Measurements from ENCODE around the gene URM1. TPM values are rescaled to one million over a fixed set of nuclear protein-coding genes. Genes with fewer than 3 reads are reported as not detected.

The URM1 gene
- polyA plus RNA-seq, 5 donors, result 56.5 to 66.1 (median 58.7) TPM

GRCh38 chr9:128383791-128384190 lies 12.6 kb downstream of the URM1 start:
- no peak for DNase-seq

GRCh38 chr9:128384801-128385495 lies 13.8 kb downstream of the URM1 start:
- DNase-seq, result no peak

- no peak for DNase-seq
These were observed 14.6 kb downstream of the URM1 start for GRCh38 chr9:128385496-128386460.

DNA sequence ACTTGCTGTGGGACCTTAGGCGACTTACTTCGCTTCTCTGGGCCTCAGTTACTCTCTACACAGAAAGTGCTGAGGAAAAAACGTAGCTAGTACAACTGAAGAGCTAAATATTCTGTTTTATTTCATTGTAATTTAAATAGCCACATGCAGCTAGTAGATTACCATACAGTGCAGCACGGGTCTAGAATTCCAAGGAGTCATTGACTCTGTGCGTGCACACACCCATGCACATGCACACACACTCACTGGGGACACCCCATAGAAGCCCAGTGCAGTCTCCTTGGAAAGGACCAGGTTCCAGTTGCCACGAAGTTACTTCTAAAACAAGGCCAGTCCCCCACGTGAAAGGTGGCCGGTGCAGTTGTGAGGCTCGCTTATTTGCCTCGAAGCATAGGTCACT lies 17.0 kb downstream of the URM1 start:
- DNase-seq, result no peak

GRCh38 chr9:128389395-128390149 lies 18.4 kb downstream of the URM1 start:
- no peak for DNase-seq

DNA sequence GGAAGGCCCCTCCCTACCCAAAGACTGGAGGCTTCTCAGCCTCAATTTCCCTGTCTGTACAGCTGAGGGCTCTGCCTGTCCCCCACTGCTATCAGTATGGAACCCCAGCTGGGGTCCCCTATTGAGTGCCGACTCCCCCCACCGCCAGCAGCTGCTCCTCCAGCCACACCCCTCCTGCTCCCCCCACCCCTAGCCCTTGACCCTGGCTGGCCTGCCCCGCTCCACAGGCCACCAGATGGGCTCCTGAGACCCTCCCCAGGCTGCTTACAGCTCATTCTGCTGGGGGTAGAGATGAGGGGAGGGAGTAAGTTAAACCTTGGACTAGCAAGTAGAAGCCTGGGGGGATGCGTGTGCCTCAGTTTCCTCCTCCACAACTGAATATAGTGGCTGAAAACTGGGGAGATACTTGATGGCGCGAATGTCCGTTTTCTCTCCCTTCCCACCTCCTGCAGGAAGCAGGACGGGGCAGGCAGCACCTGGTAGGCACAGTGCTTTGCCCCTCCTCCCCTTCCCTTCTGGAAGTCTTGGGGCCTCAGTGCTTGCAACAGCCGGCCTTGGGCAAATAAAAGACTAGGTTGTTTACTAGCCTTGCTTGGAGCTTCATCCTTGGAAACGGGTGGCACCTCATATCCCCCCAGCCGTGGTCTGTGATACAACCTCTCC lies 19.1 kb downstream of the URM1 start:
- no peak for DNase-seq

DNA sequence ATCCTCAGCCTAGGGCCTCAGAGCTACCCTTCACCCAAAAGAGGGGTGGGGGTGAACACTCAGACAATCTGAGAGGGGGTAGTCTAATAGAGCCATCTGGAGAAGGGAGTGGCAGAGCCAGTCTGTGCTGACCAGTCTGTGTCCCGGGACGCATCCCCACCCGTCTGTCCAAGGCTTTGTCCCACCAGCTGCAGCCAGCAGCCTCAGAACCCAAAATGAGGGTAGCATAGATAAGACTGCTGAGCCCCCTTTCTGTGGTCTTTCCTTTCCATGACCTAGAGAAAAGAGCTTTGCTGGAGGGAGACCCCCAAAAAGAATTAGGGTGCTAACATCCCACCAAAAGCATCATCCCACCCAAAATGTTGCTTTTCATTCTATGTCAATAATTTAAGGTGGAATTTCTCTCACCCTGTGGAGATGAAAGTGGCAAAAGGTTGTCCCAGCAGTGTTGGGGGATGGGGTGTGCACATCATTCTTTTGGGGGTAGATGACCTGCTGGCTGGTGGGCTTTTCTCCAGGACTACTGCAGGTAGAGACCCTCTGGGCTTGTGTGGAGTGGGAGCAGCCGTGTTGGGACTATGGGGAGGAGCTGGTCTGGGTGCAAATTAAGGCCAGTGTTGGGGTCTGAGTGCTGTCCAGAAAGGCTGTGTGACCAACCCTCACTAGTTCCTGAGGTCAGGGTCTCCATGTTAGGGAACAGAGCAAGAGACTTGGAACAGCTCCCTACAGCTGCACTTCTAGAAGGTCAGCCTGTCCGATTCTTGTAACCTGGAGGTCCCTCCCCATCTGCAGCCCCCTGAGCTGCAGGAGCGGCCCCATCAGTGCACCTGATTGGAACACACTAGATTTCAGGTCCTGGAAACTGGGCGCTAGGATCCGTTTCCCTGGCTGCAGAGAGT lies 19.9 kb downstream of the URM1 start:
- no peak for DNase-seq

- no peak for DNase-seq
These were observed 20.8 kb downstream of the URM1 start for GRCh38 chr9:128391956-128392301.

- no peak for DNase-seq
These were observed 21.3 kb downstream of the URM1 start for GRCh38 chr9:128392302-128393144.

DNA sequence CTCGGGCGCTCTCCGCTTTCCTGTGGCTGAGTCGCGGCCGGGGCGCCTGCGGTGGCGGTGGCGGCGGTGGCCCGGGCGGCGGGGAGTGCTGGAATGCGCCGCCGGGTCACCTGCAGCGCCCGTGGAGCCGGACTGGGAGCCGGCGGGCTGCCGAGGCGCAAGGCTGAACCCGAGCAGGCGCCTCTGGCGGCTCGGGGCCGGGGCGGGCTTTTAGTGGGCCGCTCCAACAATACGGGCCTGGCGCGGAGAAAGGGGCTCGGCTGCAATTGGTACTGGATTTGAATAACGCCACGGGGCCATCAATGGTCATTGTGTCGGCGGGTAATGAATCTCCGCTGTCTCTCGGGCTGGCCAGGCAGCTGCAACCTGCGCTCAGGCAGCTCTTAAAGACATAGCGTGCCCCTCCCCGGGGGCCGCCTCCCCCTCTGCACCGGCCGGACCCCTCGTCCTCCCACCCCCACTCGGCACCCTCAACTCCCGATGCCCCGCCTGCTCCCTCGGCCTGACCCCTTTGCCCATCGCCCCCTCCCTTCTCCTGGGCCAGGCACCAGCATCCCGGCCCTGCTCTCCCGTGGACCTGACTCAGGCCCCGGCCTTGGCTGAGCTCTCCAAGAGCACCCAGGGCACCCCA lies 22.1 kb downstream of the URM1 start:
- DNase-seq, result no peak

- DNase-seq, result no peak
These were observed 22.8 kb downstream of the URM1 start for GRCh38 chr9:128393970-128394369.

GRCh38 chr9:128394379-128395168 lies 23.4 kb downstream of the URM1 start:
- no peak for DNase-seq

GRCh38 chr9:128396970-128397613 lies 25.9 kb downstream of the URM1 start:
- no peak for DNase-seq

DNA sequence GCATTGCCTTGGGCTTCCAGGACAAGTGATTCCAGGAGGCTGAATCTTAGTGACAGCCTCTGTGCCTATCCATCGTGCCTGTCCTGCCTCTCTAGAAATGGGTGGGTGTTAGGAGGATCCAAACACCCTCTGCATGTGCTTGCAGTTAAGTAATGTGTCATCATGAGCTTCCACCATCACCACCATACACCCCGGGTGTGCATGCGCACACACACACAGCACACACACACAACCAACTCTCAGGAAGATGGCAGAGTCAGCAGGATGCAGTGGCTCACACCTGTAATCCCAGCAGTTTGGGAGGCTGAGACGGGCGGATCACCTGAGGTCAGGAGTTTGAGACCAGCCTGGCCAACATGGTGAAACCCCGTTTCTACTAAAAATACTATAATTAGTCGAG lies 26.7 kb downstream of the URM1 start:
- DNase-seq, result no peak

DNA sequence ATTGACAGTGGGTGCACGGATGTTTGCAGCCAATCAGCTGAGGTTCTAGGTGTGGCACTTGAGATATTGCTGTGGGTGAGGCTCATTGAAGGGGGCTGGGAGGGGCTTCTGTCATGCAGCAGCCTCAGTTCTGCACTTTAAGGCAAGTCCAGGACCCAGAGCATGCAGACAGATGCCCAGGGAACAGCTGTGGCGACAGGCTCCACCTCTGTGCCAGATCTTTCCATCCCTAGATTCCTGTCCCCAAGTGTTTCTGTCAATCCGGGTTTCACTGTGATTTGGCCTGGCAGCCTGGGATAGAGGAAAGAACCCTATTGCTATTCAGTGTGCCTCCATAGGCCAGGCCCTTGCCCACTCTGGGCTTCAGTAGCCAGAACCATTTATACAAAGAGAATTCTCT lies 28.7 kb downstream of the URM1 start:
- no peak for DNase-seq

DNA sequence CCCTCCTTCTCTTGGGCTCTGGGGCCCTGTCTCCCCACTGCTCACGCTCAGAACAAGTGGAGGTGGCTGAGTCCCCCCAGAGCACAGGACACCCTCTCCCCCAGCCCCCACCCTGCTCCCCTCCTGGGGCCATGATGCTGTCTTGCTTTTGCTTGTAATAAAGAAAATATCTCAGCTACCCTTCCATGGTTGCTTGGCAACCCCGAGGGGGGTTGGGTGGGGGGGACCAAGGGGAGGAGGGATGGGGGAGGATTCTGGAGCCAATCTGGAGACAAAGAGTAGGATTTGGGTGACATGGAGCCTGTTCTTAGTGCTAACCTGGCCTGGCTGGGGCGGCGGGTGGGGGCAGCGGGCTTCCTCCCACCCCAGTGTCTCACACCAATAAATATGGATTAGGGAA lies 33.4 kb downstream of the URM1 start:
- DNase-seq, result no peak

DNA sequence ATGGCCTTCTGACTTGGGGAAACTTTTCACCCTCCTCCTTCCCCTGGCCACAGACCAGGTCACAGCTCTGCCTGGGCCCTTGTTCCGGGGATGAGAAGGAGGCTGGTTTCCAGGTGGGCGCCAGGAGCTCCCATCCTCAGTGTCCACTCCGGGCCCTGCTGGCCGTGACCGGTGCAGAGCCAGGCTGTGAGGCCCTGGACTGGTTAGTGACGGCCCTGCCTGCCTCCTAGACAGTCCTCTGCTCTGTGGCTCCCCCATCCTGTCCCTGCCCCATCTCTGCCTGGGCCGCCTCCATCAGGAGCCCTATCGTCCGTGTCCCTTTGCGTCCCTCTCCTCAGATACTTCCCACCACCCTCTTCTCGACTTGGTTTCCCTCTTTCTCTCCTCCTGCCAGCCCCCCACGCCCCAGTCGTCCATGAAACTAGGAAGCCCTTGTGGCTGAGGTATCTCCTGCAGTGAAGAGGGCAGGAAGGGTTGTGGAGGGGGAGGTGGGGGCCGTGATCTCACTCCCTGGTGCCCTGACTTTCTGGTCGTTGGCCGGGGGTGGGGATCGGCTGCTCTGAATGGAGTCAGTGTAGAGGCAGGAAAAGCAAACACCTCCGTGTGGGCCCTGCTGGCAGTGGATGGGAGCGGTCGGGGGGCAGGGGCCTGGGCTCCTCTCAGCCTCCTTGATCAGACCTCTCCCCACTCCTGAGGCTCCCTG lies 34.1 kb downstream of the URM1 start:
- DNase-seq, result no peak
